A673 (cell line): ENCODE results near the gene SLC22A7.

Experiments
- CTCF ChIP-seq: fragments of 300-800, 200-600 bp; sonication (generic); conservative IDR thresholded peaks from 2 replicates; pipeline ENCODE4 v1.5.1; 2017; ENCODE audit warnings: low read depth, mild to moderate bottlenecking, antibody characterized with exemption, low read length, moderate library complexity, mixed read lengths
- EZH2 ChIP-seq: fragments of 200-600 bp; sonication (generic); IDR thresholded peaks from 2 replicates; pipeline ENCODE4 v1.6.1; 2017; ENCODE audit warnings: borderline replicate concordance, low read depth, mild to moderate bottlenecking, mixed read lengths, antibody characterized with exemption, low read length; ENCODE audit not compliant: poor library complexity, severe bottlenecking

DNA sequence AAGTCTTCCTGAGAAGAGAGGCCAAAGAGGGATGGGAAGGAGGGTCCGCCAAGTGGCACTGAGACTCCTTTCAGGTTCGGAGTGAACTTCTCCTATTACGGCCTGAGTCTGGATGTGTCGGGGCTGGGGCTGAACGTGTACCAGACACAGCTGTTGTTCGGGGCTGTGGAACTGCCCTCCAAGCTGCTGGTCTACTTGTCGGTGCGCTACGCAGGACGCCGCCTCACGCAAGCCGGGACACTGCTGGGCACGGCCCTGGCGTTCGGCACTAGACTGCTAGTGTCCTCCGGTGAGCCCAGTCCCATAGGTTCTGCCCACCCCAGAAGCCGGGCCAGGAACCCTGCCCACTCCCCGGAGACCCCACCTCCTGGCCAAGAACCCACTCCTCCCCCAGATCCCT lies 4.1 kb downstream of the SLC22A7 start:
- TF ChIP-seq CTCF (no peak), EZH2 (no peak)
